T47D (cell line): Measurements from ENCODE around the gene AMT.

Experiments
- DNase-seq, 2 experiments: peaks; one replicate each; pipeline versions ENCODE4 v3.0.0 to v3.0.0-alpha.2; 2011 to 2012; ENCODE audit warnings: low read depth in 1 of 2, low spot score in 1 of 2
- JUND ChIP-seq: IDR thresholded peaks from 2 replicates; pipeline ENCODE4 v1.6.1; 2012; ENCODE audit warnings: low read depth
- in situ Hi-C: cut with HindIII; loops from 2 replicates; pipeline ENCODE4 v1.10.0; 2016; ENCODE audit warnings: low sequenced_read_pairs, low pct_unique_long_range_greater_than_20kb

Gene AMT

GRCh38 chr3:49460188-49460890 lies 38.1 kb upstream of the AMT start:
- TF ChIP-seq JUND: no peak
- in situ Hi-C loops: no loop called here
- no peak for DNase-seq

GRCh38 chr3:49456466-49456865 lies 34.2 kb upstream of the AMT start:
- no peak for DNase-seq
- in situ Hi-C loops: no loop called here
- no peak for TF ChIP-seq JUND

- no peak for TF ChIP-seq JUND
- in situ Hi-C loops: no loop called here
- no peak for DNase-seq
Measured at GRCh38 chr3:49454898-49455681, 32.8 kb upstream of the AMT start.

- in situ Hi-C loops: no loop called here
- DNase-seq: peak in 1 of 2 experiments; percentile 80
- no peak for TF ChIP-seq JUND
Measured at GRCh38 chr3:49454458-49454857, 32.2 kb upstream of the AMT start.

GRCh38 chr3:49453621-49454020 lies 31.3 kb upstream of the AMT start:
- DNase-seq: no peak
- no peak for TF ChIP-seq JUND
- in situ Hi-C loops: no loop called here

- no peak for TF ChIP-seq JUND
- peak in 1 of 2 experiments; percentile 45 for DNase-seq
- in situ Hi-C loops: no loop called here
Measured at GRCh38 chr3:49445391-49445790, 23.1 kb upstream of the AMT start.

- no peak for TF ChIP-seq JUND
- in situ Hi-C loops: no loop called here
- no peak for DNase-seq
Measured at GRCh38 chr3:49434731-49435130, 12.5 kb upstream of the AMT start.

GRCh38 chr3:49428752-49429080 lies 6.4 kb upstream of the AMT start:
- no peak for DNase-seq
- no peak for TF ChIP-seq JUND
- in situ Hi-C loops: no loop called here

- in situ Hi-C loops: no loop called here
- no peak for TF ChIP-seq JUND
- no peak for DNase-seq
Measured at GRCh38 chr3:49427586-49427985, 5.3 kb upstream of the AMT start.

- DNase-seq: no peak
- TF ChIP-seq JUND: no peak
- in situ Hi-C loops: no loop called here
Measured at GRCh38 chr3:49424816-49425215, 2.5 kb upstream of the AMT start.

GRCh38 chr3:49421890-49422378 lies 339 bp downstream of the AMT start:
- no peak for TF ChIP-seq JUND

GRCh38 chr3:49417516-49418120 lies 4.7 kb downstream of the AMT start:
- in situ Hi-C loops: no loop called here
- TF ChIP-seq JUND: no peak
- DNase-seq: no peak

More at GRCh38 chr3:49421890-49422378, 339 bp downstream of the AMT start:
- in situ Hi-C loops: no loop called here
- DNase-seq: no peak

- peak in 1 of 2 experiments; percentile 15 for DNase-seq
- in situ Hi-C loops: no loop called here
- TF ChIP-seq JUND: no peak
Measured at GRCh38 chr3:49416867-49417266, 5.4 kb downstream of the AMT start.
